CD4-positive, alpha-beta T cell (primary cell): ENCODE results near the gene HS6ST3. TPM values are rescaled to one million over a fixed set of nuclear protein-coding genes. Genes with fewer than 3 reads are reported as not detected.

Experiments
- ATAC-seq: fragments of 200-7000 bp; cut with Tn5 transposase; one replicate; pipeline ENCODE4 v1.10.0; 2022; ENCODE audit warnings: mild to moderate bottlenecking; ENCODE audit not compliant: poor library complexity
- CTCF ChIA-PET: fragments of 350-600 bp; sonication (Branson Sonifier 250); formaldehyde crosslinking; loops from one replicate; lab custom pipeline; 2021; ENCODE audit warnings: antibody characterized with exemption, inconsistent platforms; lab: Charles Lee
- POLR2A ChIA-PET: fragments of 350-600 bp; sonication (Branson Sonifier 250); formaldehyde crosslinking; loops from one replicate; lab custom pipeline; 2021; ENCODE audit warnings: antibody characterized with exemption, inconsistent platforms; lab: Charles Lee
- DNase-seq, 14 experiments: peaks; one replicate each; pipeline ENCODE4 v3.0.0-alpha.2; 2013 to 2020; ENCODE audit warnings: mixed read lengths in 2 of 14
- H3K27ac ChIP-seq, 2 donors: one replicate each; pipeline versions ENCODE4 v1.5.1 to v1.7.0; 2013; ENCODE audit warnings: low read length in 2 of 2, low read depth in 1 of 2, mild to moderate bottlenecking in 1 of 2
- H3K27me3 ChIP-seq, 2 experiments: 1 replicate in 1 of 2; 2 replicates in 1 of 2; pipeline versions ENCODE4 v1.6.1 to v1.7.0; 2013; ENCODE audit warnings: low read length in 2 of 2, control low read depth in 1 of 2, mild to moderate bottlenecking in 1 of 2, moderate library complexity in 1 of 2; ENCODE audit not compliant: insufficient read depth in 2 of 2, control insufficient read depth in 1 of 2
- H3K36me3 ChIP-seq: one replicate; pipeline ENCODE4 v1.6.1; 2013; ENCODE audit warnings: low read length, control low read depth; ENCODE audit not compliant: insufficient read depth
- H3K4me1 ChIP-seq: one replicate; pipeline ENCODE4 v1.6.1; 2013; ENCODE audit warnings: low read length, control low read depth; ENCODE audit not compliant: insufficient read depth
- H3K4me3 ChIP-seq: one replicate; pipeline ENCODE4 v1.5.1; 2013; ENCODE audit warnings: mild to moderate bottlenecking, low read length, moderate library complexity
- H3K9me3 ChIP-seq, 2 experiments: 1 replicate in 1 of 2; 2 replicates in 1 of 2; pipeline versions ENCODE4 v1.6.1 to v1.7.0; 2013; ENCODE audit warnings: low read length in 2 of 2, mild to moderate bottlenecking in 2 of 2, control low read depth in 1 of 2, moderate library complexity in 1 of 2; ENCODE audit not compliant: control insufficient read depth in 1 of 2, insufficient read depth in 1 of 2
- H3K27ac Mint-ChIP-seq: one replicate; pipeline ENCODE4 v1.8.0; 2020; ENCODE audit warnings: mixed read lengths
- H3K27me3 Mint-ChIP-seq: one replicate; pipeline ENCODE4 v1.8.0; 2021; ENCODE audit warnings: mixed read lengths
- H3K36me3 Mint-ChIP-seq: one replicate; pipeline ENCODE4 v1.8.0; 2021; ENCODE audit warnings: low read depth, mixed read lengths
- H3K4me1 Mint-ChIP-seq: one replicate; pipeline ENCODE4 v1.8.0; 2021; ENCODE audit warnings: low read depth, mixed read lengths
- H3K4me3 Mint-ChIP-seq: one replicate; pipeline ENCODE4 v1.8.0; 2020; ENCODE audit warnings: mild to moderate bottlenecking, mixed read lengths
- H3K9me3 Mint-ChIP-seq: one replicate; pipeline ENCODE4 v1.8.0; 2020; ENCODE audit warnings: mixed read lengths
- CTCF ChIP-seq: fragments of 200-600 bp; IDR thresholded peaks from one replicate; pipeline ENCODE4 v1.8.0; 2022; ENCODE audit warnings: antibody characterized with exemption, mild to moderate bottlenecking
- intact Hi-C, 2 experiments: fragments of 100-400 bp; cut with DNase I in 1 of 2; cut with micrococcal nuclease in 1 of 2; formaldehyde crosslinking; loops; one replicate each; pipeline versions ENCODE4 v1.15.1 to v1.9.0; 2023 to 2025; cut with DNase I, micrococcal nuclease
- total RNA-seq, 174 experiments: library from RNA in 2 of 174; stranded (reverse) in 2 of 174; gene quantifications; one replicate each; pipeline ENCODE4 v1.2.3 and lab custom pipeline; 2021 to 2026

HS6ST3 gene
- total RNA-seq, 2 experiments from 2014 or later = not detected

DNA sequence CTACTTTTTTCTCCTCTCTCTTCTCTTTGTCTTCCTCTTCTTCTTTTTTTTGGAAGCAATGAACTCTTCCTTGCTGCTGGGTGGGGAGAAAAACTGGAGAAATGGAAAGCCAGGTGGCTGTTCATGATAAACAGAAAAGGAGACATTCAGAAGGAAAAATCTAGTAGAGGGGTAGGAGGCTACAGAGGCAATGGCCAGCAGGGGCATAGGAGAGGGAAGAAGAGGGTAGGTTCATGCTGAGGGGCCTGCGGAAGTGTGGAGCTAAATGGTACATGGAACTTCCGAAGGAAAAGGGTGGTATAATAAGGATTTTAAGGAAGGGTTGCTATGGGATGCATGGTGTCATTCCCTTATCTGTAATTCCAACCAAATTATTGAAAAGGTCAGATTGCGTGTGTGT is 17.5 kb upstream of the HS6ST3 start:
- H3K9me3 ChIP-seq = peaks cover 0 to 4% of the 10 kb centered on the region in 2 experiments
- POLR2A ChIA-PET = no interaction called here
- TF ChIP-seq CTCF = no peak

GRCh38 chr13:96075953-96076543 is 13.9 kb upstream of the HS6ST3 start:
- H3K27me3 Mint-ChIP-seq = no peaks in the 10 kb centered on the region
- ATAC-seq = no peak
- POLR2A ChIA-PET = no interaction called here

More for the DNA sequence above, 17.5 kb upstream of the HS6ST3 start:
- Mint-ChIP-seq H3K9me3 (peaks cover 8% of the 10 kb centered on the region), H3K4me3 (no peak overlapping the region), H3K36me3 (no peaks in the 10 kb centered on the region), H3K27me3 (no peaks in the 10 kb centered on the region), H3K27ac (no peak overlapping the region), H3K4me1 (no peaks in the 10 kb centered on the region)
- CTCF ChIA-PET = no interaction called here
- Histone ChIP-seq H3K36me3 (no peaks in the 10 kb centered on the region), H3K4me3 (no peak overlapping the region), H3K4me1 (no peaks in the 10 kb centered on the region), H3K27me3 (no peaks in the 10 kb centered on the region), H3K27ac (no peak overlapping the region)
- DNase-seq = no peak
- intact Hi-C loops = no loop called here
- no peak for ATAC-seq

GRCh38 chr13:96080676-96081075 is 9.2 kb upstream of the HS6ST3 start:
- Histone ChIP-seq H3K27me3 (no peaks in the 10 kb centered on the region), H3K27ac (no peak overlapping the region), H3K4me1 (no peaks in the 10 kb centered on the region), H3K4me3 (no peak overlapping the region), H3K36me3 (no peaks in the 10 kb centered on the region), H3K9me3 (no peaks in the 10 kb centered on the region)
- ChIA-PET POLR2A (no interaction called here), CTCF (interaction anchor here (1.7 kb wide), 1 partner anchor 10 kb away, joined by 3 read pairs; no protein-coding TSS in a partner anchor)
- no peaks in the 10 kb centered on the region for H3K4me1 Mint-ChIP-seq
- H3K27me3 Mint-ChIP-seq = peaks cover 9% of the 10 kb centered on the region
- no peak for TF ChIP-seq CTCF
- intact Hi-C loops = no loop called here
- no peaks in the 10 kb centered on the region for H3K36me3 Mint-ChIP-seq
- no peak overlapping the region for H3K4me3 Mint-ChIP-seq
- no peak overlapping the region for H3K27ac Mint-ChIP-seq
- ATAC-seq = no peak
- DNase-seq = no peak
- peaks cover 3% of the 10 kb centered on the region for H3K9me3 Mint-ChIP-seq

More at GRCh38 chr13:96075953-96076543, 13.9 kb upstream of the HS6ST3 start:
- CTCF ChIA-PET = no interaction called here
- no peak overlapping the region for H3K27ac Mint-ChIP-seq
- Histone ChIP-seq H3K4me3 (no peak overlapping the region), H3K27me3 (no peaks in the 10 kb centered on the region), H3K36me3 (no peaks in the 10 kb centered on the region), H3K4me1 (no peaks in the 10 kb centered on the region), H3K27ac (no peak overlapping the region), H3K9me3 (peaks cover 0 to 4% of the 10 kb centered on the region in 2 experiments)
- no peak for TF ChIP-seq CTCF
- H3K9me3 Mint-ChIP-seq = peaks cover 8% of the 10 kb centered on the region
- no peak overlapping the region for H3K4me3 Mint-ChIP-seq
- DNase-seq = no peak
- no peaks in the 10 kb centered on the region for H3K4me1 Mint-ChIP-seq
- intact Hi-C loops = no loop called here
- no peaks in the 10 kb centered on the region for H3K36me3 Mint-ChIP-seq
